Vagina (tissue), 2 donors: ENCODE results near the gene GABBR2.

Source experiments
- CTCF ChIP-seq, 3 experiments: fragments of 450-650 bp in 2 of 3; fragments of 200-600 bp in 1 of 3; sonication (generic) in 1 of 3; IDR thresholded peaks; one replicate each; pipeline ENCODE4 v1.5.1; 2017 to 2019; ENCODE audit warnings: antibody characterized with exemption in 3 of 3, mild to moderate bottlenecking in 2 of 3, moderate library complexity in 2 of 3
- POLR2A ChIP-seq, 2 donors: fragments of 450-650 bp; IDR thresholded peaks; one replicate each; pipeline ENCODE4 v1.6.1; 2017; ENCODE audit warnings: antibody characterized with exemption in 2 of 2, mild to moderate bottlenecking in 2 of 2, moderate library complexity in 2 of 2

DNA sequence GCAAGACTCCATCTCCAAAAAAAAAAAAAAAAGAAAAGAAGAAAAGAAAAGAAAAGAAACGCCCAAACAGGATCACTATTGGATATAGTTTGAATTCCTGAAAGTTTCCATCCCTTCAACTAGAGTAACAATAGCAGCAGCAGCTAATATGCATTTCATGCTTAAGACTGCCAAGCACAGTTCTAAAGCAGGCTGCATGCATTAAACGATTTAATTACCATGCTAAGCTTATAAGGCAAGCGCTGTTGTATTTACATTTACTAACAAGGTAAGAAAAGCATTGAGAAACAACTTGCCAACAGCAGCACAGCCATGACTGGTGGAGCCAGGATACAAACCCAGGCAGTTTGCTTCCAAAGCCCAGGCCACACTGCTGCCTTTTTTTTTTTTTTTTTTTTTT lies 466.3 kb downstream of the GABBR2 start:
- no peak for TF ChIP-seq POLR2A (IDR thresholded peaks at IDR 0.05)
- no peak for TF ChIP-seq CTCF (IDR thresholded peaks at IDR 0.05)
